ENCODE data around the gene PDE4B. TPM values are rescaled to one million over a fixed set of nuclear protein-coding genes. Genes with fewer than 3 reads are reported as not detected.

PDE4B gene
- total and polyA plus RNA-seq, 7 donors = 1.6 to 17.2 (median 10.7) TPM

GRCh38 chr1:65994223-65994622 lies 201.5 kb downstream of the PDE4B start:
- no peaks in the 10 kb centered on the region for H3K27me3 ChIP-seq
- WGBS, 2 donors = 66 to 83% methylated on average over 2 of the region's 2 CpGs

GRCh38 chr1:65995336-65995735 lies 202.6 kb downstream of the PDE4B start:
- H3K9me3 ChIP-seq = no peaks in the 10 kb centered on the region
- TF ChIP-seq EP300 (IDR thresholded peaks at IDR 0.05) = no peak
- TF ChIP-seq POLR2AphosphoS5 (IDR thresholded peaks at IDR 0.05) = no peak
- no peak for TF ChIP-seq POLR2A (IDR thresholded peaks at IDR 0.05)
- TF ChIP-seq, protein P1, sequence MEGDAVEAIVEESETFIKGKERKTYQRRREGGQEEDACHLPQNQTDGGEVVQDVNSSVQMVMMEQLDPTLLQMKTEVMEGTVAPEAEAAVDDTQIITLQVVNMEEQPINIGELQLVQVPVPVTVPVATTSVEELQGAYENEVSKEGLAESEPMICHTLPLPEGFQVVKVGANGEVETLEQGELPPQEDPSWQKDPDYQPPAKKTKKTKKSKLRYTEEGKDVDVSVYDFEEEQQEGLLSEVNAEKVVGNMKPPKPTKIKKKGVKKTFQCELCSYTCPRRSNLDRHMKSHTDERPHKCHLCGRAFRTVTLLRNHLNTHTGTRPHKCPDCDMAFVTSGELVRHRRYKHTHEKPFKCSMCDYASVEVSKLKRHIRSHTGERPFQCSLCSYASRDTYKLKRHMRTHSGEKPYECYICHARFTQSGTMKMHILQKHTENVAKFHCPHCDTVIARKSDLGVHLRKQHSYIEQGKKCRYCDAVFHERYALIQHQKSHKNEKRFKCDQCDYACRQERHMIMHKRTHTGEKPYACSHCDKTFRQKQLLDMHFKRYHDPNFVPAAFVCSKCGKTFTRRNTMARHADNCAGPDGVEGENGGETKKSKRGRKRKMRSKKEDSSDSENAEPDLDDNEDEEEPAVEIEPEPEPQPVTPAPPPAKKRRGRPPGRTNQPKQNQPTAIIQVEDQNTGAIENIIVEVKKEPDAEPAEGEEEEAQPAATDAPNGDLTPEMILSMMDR (IDR thresholded peaks at IDR 0.05) = no peak
- H3K4me1 ChIP-seq = no peaks in the 10 kb centered on the region
- DNase-seq = no peak
- no peak overlapping the region for H3K27ac ChIP-seq
- H3K4me3 ChIP-seq = no peak overlapping the region
- 56 to 69% methylated on average over 6 of the region's 6 CpGs for WGBS, 2 donors
- no peaks in the 10 kb centered on the region for H3K36me3 ChIP-seq
- intact Hi-C loops (cut with DNase I) = no loop called here
- no peaks in the 10 kb centered on the region for H3K27me3 ChIP-seq

More at GRCh38 chr1:65994223-65994622, 201.5 kb downstream of the PDE4B start:
- no peaks in the 10 kb centered on the region for H3K9me3 ChIP-seq
- no peaks in the 10 kb centered on the region for H3K4me1 ChIP-seq
- intact Hi-C loops (cut with DNase I) = no loop called here
- no peak for DNase-seq
- TF ChIP-seq POLR2A (IDR thresholded peaks at IDR 0.05) (no peak), EP300 (IDR thresholded peaks at IDR 0.05) (no peak), POLR2AphosphoS5 (IDR thresholded peaks at IDR 0.05) (no peak)
- TF ChIP-seq, protein P1 (IDR thresholded peaks at IDR 0.05) = no peak
- no peak overlapping the region for H3K27ac ChIP-seq
- H3K36me3 ChIP-seq = no peaks in the 10 kb centered on the region
- H3K4me3 ChIP-seq = no peak overlapping the region

DNA sequence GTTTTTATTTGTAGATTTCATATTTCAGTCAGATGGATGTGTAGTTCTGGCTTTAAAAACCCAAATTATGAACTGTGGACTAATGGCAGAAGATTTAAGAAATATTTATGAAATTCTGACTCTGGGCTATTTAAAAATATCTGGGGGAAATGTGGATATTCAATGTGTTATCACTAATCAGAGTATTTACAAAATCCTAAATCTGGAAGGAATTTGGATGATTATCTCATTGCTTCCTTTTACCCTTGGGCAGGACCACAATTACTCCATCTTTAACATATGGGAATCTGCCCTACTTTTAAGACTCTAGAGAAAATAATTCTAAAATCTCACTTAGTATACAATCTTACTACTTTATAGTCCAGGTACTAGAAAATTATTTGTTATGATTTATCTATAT lies 203.2 kb downstream of the PDE4B start:
- intact Hi-C loops (cut with DNase I) = no loop called here
- no peaks in the 10 kb centered on the region for H3K9me3 ChIP-seq

GRCh38 chr1:65997693-65998092 lies 205.0 kb downstream of the PDE4B start:
- Histone ChIP-seq H3K4me1 (no peaks in the 10 kb centered on the region), H3K27ac (no peak overlapping the region), H3K4me3 (no peak overlapping the region), H3K36me3 (no peaks in the 10 kb centered on the region), H3K27me3 (no peaks in the 10 kb centered on the region), H3K9me3 (no peaks in the 10 kb centered on the region)
- no peak for TF ChIP-seq EP300 (IDR thresholded peaks at IDR 0.05)
- DNase-seq = no peak
- intact Hi-C loops (cut with DNase I) = no loop called here
- WGBS, 2 donors = 95 to 96% methylated on average over 1 of the region's 1 CpG

More for the DNA sequence above, 203.2 kb downstream of the PDE4B start:
- Histone ChIP-seq H3K36me3 (no peaks in the 10 kb centered on the region), H3K27me3 (no peaks in the 10 kb centered on the region), H3K4me1 (no peaks in the 10 kb centered on the region), H3K27ac (no peak overlapping the region), H3K4me3 (no peak overlapping the region)
- TF ChIP-seq EP300 (IDR thresholded peaks at IDR 0.05) = no peak
- TF ChIP-seq POLR2AphosphoS5 (IDR thresholded peaks at IDR 0.05) = no peak
- TF ChIP-seq POLR2A (IDR thresholded peaks at IDR 0.05) = no peak
- TF ChIP-seq, protein P1 (IDR thresholded peaks at IDR 0.05) = no peak
- no peak for DNase-seq

GRCh38 chr1:65998763-65999583 lies 206.3 kb downstream of the PDE4B start:
- Histone ChIP-seq H3K27ac (no peak overlapping the region), H3K9me3 (no peaks in the 10 kb centered on the region), H3K4me1 (no peaks in the 10 kb centered on the region), H3K4me3 (no peak overlapping the region), H3K36me3 (no peaks in the 10 kb centered on the region), H3K27me3 (no peaks in the 10 kb centered on the region)
- intact Hi-C loops (cut with DNase I) = no loop called here
- TF ChIP-seq POLR2AphosphoS5 (IDR thresholded peaks at IDR 0.05) (no peak), POLR2A (IDR thresholded peaks at IDR 0.05) (no peak)
- TF ChIP-seq, protein P1 (IDR thresholded peaks at IDR 0.05) = no peak
- WGBS, 2 donors = 95 to 96% methylated on average over 6 of the region's 6 CpGs
- no peak for DNase-seq

Data from sigmoid colon (tissue), 7 donors.